ENCODE measurements around the gene ERF.

ERF gene

GRCh38 chr19:42283188-42284065 is 28.5 kb upstream of the ERF start:
- TF ChIP-seq POLR2A (IDR thresholded peaks at IDR 0.05; ENCODE audit: low read length) (peak; percentile 67), GATA1 (IDR thresholded peaks at IDR 0.05; ENCODE audit: low read depth, low read length) (no peak)
- peak; percentile 97 to 98 for DNase-seq

- TF ChIP-seq GATA1 (IDR thresholded peaks at IDR 0.05; ENCODE audit: low read depth, low read length), result no peak
- no peak for TF ChIP-seq POLR2A (IDR thresholded peaks at IDR 0.05; ENCODE audit: low read length)
- DNase-seq, result no peak
Measured at GRCh38 chr19:42282819-42283187, 27.9 kb upstream of the ERF start.

DNA sequence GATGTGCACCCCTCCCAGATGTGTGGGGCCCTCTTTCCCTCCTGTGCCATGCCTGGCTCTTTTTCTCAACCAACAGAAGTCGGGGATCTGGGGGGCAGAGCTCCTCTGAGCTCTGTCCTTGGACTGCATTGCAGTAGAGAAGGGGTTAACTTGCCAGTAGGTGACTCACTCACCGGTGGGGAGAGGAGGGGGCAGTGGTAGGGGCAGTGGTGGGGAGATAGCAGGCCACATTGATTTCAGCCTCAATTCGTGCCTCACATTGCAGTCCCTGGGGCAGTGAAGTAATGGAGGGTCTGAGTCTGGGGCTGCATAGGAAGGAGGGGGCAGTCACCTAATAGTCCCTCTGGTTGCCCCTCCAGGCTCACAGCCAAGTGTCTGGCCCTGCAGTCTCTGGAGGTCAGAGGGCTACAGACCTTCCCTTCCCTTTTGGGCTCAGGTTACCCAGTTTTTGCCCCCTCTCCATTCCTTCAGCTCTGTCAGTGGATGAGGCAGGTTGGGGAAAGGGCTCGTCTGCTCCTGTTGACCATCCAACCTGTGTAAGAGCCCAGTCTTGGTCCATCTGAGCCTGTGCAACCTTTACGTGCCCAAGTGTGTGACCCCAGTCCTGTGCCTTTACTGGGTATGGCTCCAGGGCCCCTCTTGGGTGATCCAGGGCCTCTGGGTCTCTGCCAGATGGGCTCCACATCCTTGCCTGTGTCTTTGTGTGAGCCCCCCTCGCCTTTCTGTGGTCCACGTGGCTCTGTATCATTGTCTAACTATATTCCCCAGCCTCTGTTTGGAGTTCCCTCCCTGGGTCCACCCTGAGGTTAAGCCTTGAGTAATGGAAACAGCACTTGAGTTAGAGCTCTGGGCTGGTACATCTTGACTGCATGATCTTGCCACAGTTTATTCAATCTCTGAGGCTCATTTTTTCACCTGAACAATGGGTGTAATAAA is 27.2 kb upstream of the ERF start:
- peak; percentile 56 to 59 for DNase-seq

GRCh38 chr19:42281146-42281826 is 26.4 kb upstream of the ERF start:
- TF ChIP-seq GATA1 (IDR thresholded peaks at IDR 0.05; ENCODE audit: low read depth, low read length) (no peak), POLR2A (IDR thresholded peaks at IDR 0.05; ENCODE audit: low read length) (no peak)
- DNase-seq, result peak; percentile 77 to 80

More for the DNA sequence above, 27.2 kb upstream of the ERF start:
- no peak for TF ChIP-seq GATA1 (IDR thresholded peaks at IDR 0.05; ENCODE audit: low read depth, low read length)
- TF ChIP-seq POLR2A (IDR thresholded peaks at IDR 0.05; ENCODE audit: low read length), result no peak

DNA sequence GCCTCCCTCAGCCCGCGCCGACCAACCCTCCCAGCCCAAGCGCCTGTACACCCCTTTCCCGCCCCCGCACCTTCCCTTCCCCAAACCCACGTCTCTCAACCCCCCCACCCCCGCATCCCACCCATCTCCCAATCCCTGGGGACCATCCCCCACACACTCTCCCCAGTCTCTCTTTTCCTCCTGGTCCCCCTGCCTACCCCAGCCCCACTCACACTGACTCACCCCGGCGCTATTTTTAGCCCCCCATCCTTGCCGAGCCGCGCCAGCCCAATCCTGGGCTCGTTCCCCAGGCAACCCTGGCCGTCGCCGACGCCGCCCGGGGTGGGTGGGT is 25.9 kb upstream of the ERF start:
- no peak for DNase-seq
- TF ChIP-seq GATA1 (IDR thresholded peaks at IDR 0.05; ENCODE audit: low read depth, low read length), result no peak
- no peak for TF ChIP-seq POLR2A (IDR thresholded peaks at IDR 0.05; ENCODE audit: low read length)

- peak; percentile 94 to 95 for DNase-seq
- TF ChIP-seq GATA1 (IDR thresholded peaks at IDR 0.05; ENCODE audit: low read depth, low read length), result no peak
- TF ChIP-seq POLR2A (IDR thresholded peaks at IDR 0.05; ENCODE audit: low read length), result peak; percentile 94
Measured at GRCh38 chr19:42279902-42280814, 25.2 kb upstream of the ERF start.

GRCh38 chr19:42279155-42279901 is 24.4 kb upstream of the ERF start:
- TF ChIP-seq GATA1 (IDR thresholded peaks at IDR 0.05; ENCODE audit: low read depth, low read length) (no peak), POLR2A (IDR thresholded peaks at IDR 0.05; ENCODE audit: low read length) (no peak)
- DNase-seq, result no peak

DNA sequence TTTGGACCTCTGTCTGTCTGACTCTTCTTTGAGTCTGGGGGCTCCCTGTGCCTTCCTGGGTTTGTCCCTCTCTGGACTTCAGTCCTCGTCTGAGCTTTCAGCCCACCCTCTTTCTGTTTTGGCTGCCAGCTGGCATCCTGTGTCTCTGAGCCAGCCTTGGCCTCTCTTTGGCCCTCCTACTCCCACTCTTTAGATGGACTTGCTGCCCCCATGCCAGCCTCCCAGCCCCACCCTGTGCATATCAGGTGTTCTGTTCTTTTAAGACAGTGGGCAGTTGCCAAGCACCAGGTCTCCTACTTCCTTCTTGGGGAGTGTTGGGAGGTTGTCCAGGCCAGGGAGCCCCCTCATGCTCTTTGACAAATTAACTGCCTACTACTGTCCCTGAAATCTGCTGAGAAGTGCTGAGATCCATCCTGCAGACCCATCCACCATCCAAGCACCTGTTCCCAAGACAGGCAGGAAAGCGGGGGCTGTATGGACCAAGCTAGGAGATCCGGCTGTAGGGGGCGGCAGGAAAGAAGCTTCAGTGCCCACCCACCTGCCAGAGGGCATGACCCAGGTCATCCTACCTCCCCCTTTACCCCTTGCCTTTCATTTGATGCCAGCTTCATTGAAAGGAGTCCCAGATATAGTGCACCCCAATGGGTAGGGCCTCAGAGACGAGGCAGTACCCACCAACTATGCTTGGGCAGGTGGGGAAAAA is 23.7 kb upstream of the ERF start:
- TF ChIP-seq POLR2A (IDR thresholded peaks at IDR 0.05; ENCODE audit: low read length) (no peak), GATA1 (IDR thresholded peaks at IDR 0.05; ENCODE audit: low read depth, low read length) (no peak)
- DNase-seq, result no peak

- DNase-seq, result no peak
- TF ChIP-seq POLR2A (IDR thresholded peaks at IDR 0.05; ENCODE audit: low read length) (peak; percentile 17), GATA1 (IDR thresholded peaks at IDR 0.05; ENCODE audit: low read depth, low read length) (no peak)
Measured at GRCh38 chr19:42277821-42278451, 23.0 kb upstream of the ERF start.

GRCh38 chr19:42276821-42277220 is 21.9 kb upstream of the ERF start:
- TF ChIP-seq GATA1 (IDR thresholded peaks at IDR 0.05; ENCODE audit: low read depth, low read length) (no peak), POLR2A (IDR thresholded peaks at IDR 0.05; ENCODE audit: low read length) (no peak)
- DNase-seq, result no peak

- TF ChIP-seq POLR2A (IDR thresholded peaks at IDR 0.05; ENCODE audit: low read length), result no peak
- no peak for DNase-seq
Measured at GRCh38 chr19:42276284-42276683, 21.4 kb upstream of the ERF start.

Measured in erythroblast (primary cell).